IMR-90 (cell line): ENCODE measurements around the gene CATSPER4. TPM values are rescaled to one million over a fixed set of nuclear protein-coding genes. Genes with fewer than 3 reads are reported as not detected.

Experiments
- ATAC-seq: fragments of 200-7000 bp; cut with Tn5 transposase; 2 replicates; pipeline ENCODE4 v1.9.1; 2020; ENCODE audit warnings: low read depth, mild to moderate bottlenecking, moderate library complexity
- BruUV-seq: library from RNA; stranded (reverse); fragments of 400-500 nt; replicated peaks from 2 replicates; lab custom pipeline; 2021; lab: Mats Ljungman, UMichigan
- CTCF ChIA-PET: fragments of 300-600 bp; formaldehyde crosslinking; extraction: SDS; loops from one replicate; lab custom pipeline; 2021; ENCODE audit warnings: antibody characterized with exemption; lab: Yijun Ruan, JAX
- POLR2A ChIA-PET: fragments of 300-600 bp; sonication (Branson Sonifier 250); formaldehyde crosslinking; loops from one replicate; lab custom pipeline; 2022; ENCODE audit warnings: antibody characterized with exemption; ENCODE audit not compliant: unreplicated experiment; lab: Charles Lee
- DNase-seq: peaks from one replicate; pipeline ENCODE4 v3.0.0; 2013
- H2AFZ ChIP-seq: replicated peaks from 2 replicates; pipeline ENCODE3; 2013; ENCODE audit warnings: low read length, mild to moderate bottlenecking; ENCODE audit not compliant: poor library complexity
- H2AK5ac ChIP-seq: 2 replicates; pipeline ENCODE4 v1.6.1; 2013; ENCODE audit warnings: low read depth, low read length, inconsistent platforms
- H2AK9ac ChIP-seq: replicated peaks from 2 replicates; pipeline ENCODE3; 2013; ENCODE audit warnings: mild to moderate bottlenecking, low read depth, low read length, moderate library complexity; ENCODE audit not compliant: poor library complexity
- H2BK120ac ChIP-seq: 2 replicates; pipeline ENCODE4 v1.6.1; 2013; ENCODE audit warnings: low read depth, low read length, inconsistent platforms
- H2BK15ac ChIP-seq: 3 replicates; pipeline ENCODE4 v1.6.1; 2013; ENCODE audit warnings: low read depth, low read length, inconsistent platforms
- H2BK20ac ChIP-seq: 2 replicates; pipeline ENCODE4 v1.6.1; 2013; ENCODE audit warnings: low read depth, mild to moderate bottlenecking, inconsistent platforms, low read length, moderate library complexity
- H2BK5ac ChIP-seq: 2 replicates; pipeline ENCODE4 v1.6.1; 2013; ENCODE audit warnings: mild to moderate bottlenecking, low read depth, low read length, inconsistent platforms; ENCODE audit not compliant: poor library complexity, severe bottlenecking
- H3K14ac ChIP-seq: replicated peaks from 2 replicates; pipeline ENCODE4 v1.6.1; 2013; ENCODE audit warnings: low read depth, low read length, inconsistent platforms
- H3K18ac ChIP-seq: 2 replicates; pipeline ENCODE4 v1.6.1; 2013; ENCODE audit warnings: low read depth, low read length, control low read depth
- H3K23ac ChIP-seq: 2 replicates; pipeline ENCODE4 v1.6.1; 2013; ENCODE audit warnings: low read depth, low read length, inconsistent platforms
- H3K27ac ChIP-seq: 2 replicates; pipeline ENCODE4 v1.5.1; 2013; ENCODE audit warnings: mild to moderate bottlenecking, control low read depth, low read length; ENCODE audit not compliant: insufficient read depth
- H3K27me3 ChIP-seq: 2 replicates; pipeline ENCODE4 v1.6.1; 2013; ENCODE audit warnings: low read length; ENCODE audit not compliant: control insufficient read depth, insufficient read depth
- H3K36me3 ChIP-seq: 2 replicates; pipeline ENCODE4 v1.6.1; 2013; ENCODE audit warnings: low read length, mixed read lengths; ENCODE audit not compliant: control insufficient read depth, insufficient read depth
- H3K4ac ChIP-seq: 2 replicates; pipeline ENCODE4 v1.6.1; 2013; ENCODE audit warnings: low read depth, low read length, inconsistent platforms
- H3K4me1 ChIP-seq: 2 replicates; pipeline ENCODE4 v1.6.1; 2013; ENCODE audit warnings: low read length, mixed read lengths; ENCODE audit not compliant: control insufficient read depth, insufficient read depth
- H3K4me2 ChIP-seq: 2 replicates; pipeline ENCODE4 v1.6.1; 2013; ENCODE audit warnings: low read depth, mild to moderate bottlenecking, control low read depth, low read length, moderate library complexity
- H3K4me3 ChIP-seq: 2 replicates; pipeline ENCODE4 v1.5.1; 2013; ENCODE audit warnings: low read depth, mild to moderate bottlenecking, control low read depth, low read length, moderate library complexity; ENCODE audit not compliant: insufficient read depth
- H3K56ac ChIP-seq: 2 replicates; pipeline ENCODE4 v1.6.1; 2013; ENCODE audit warnings: low read length, inconsistent platforms; ENCODE audit not compliant: insufficient read depth; ENCODE audit errors: extremely low read depth
- H3K79me1 ChIP-seq, 2 experiments: 2 replicates each; pipeline ENCODE4 v1.6.1; 2013; ENCODE audit warnings: low read length in 2 of 2, inconsistent platforms in 1 of 2, low read depth in 1 of 2
- H3K9ac ChIP-seq: 2 replicates; pipeline ENCODE4 v1.6.1; 2013; ENCODE audit warnings: low read depth, low read length, control low read depth
- H3K9me1 ChIP-seq: 2 replicates; pipeline ENCODE4 v1.6.1; 2013; ENCODE audit warnings: low read length, inconsistent platforms; ENCODE audit not compliant: insufficient read depth
- H3K9me3 ChIP-seq: 2 replicates; pipeline ENCODE4 v1.6.1; 2013; ENCODE audit warnings: low read length; ENCODE audit not compliant: control insufficient read depth, insufficient read depth
- H4K20me1 ChIP-seq: 2 replicates; pipeline ENCODE4 v1.6.1; 2013; ENCODE audit warnings: low read length, inconsistent platforms; ENCODE audit not compliant: insufficient read depth
- H4K5ac ChIP-seq: 2 replicates; pipeline ENCODE4 v1.6.1; 2013; ENCODE audit warnings: mild to moderate bottlenecking, low read depth, low read length, control low read depth
- H4K8ac ChIP-seq, 2 experiments: 2 replicates each; pipeline ENCODE4 v1.6.1; 2013; ENCODE audit warnings: low read depth in 2 of 2, low read length in 2 of 2, control low read depth in 1 of 2, inconsistent platforms in 1 of 2
- H4K91ac ChIP-seq: 2 replicates; pipeline ENCODE4 v1.6.1; 2013; ENCODE audit warnings: low read depth, low read length, inconsistent platforms; ENCODE audit not compliant: insufficient read depth
- BHLHE40 ChIP-seq: fragments of 150-350 bp; IDR thresholded peaks from 2 replicates; pipeline ENCODE4 v1.6.1; 2016; ENCODE audit warnings: mild to moderate bottlenecking, low read depth, low read length
- CEBPB ChIP-seq: IDR thresholded peaks from 2 replicates; pipeline ENCODE4 v1.6.1; 2012; ENCODE audit warnings: low read depth, low read length, improper control_type of control experiment
- CTCF ChIP-seq: conservative IDR thresholded peaks from 2 replicates; pipeline ENCODE4 v1.5.1; 2012; ENCODE audit warnings: mild to moderate bottlenecking, low read depth, low read length, improper control_type of control experiment
- FOS ChIP-seq: fragments of 150-350 bp; IDR thresholded peaks from 2 replicates; pipeline ENCODE4 v1.6.1; 2016; ENCODE audit warnings: low read depth, low read length
- MAFK ChIP-seq: IDR thresholded peaks from 2 replicates; pipeline ENCODE4 v1.6.1; 2012; ENCODE audit warnings: low read depth, low read length, improper control_type of control experiment
- MAZ ChIP-seq: IDR thresholded peaks from 2 replicates; pipeline ENCODE4 v1.6.1; 2012; ENCODE audit warnings: low read depth, mild to moderate bottlenecking, low read length, improper control_type of control experiment, moderate library complexity, borderline replicate concordance
- MXI1 ChIP-seq: IDR thresholded peaks from 2 replicates; pipeline ENCODE4 v1.6.1; 2012; ENCODE audit warnings: low read depth, mild to moderate bottlenecking, low read length, moderate library complexity, borderline replicate concordance
- NFE2L2 ChIP-seq: fragments of 150-350 bp; IDR thresholded peaks from 2 replicates; pipeline ENCODE4 v1.6.1; 2016; ENCODE audit warnings: low read depth, mild to moderate bottlenecking, low read length
- POLR2A ChIP-seq: IDR thresholded peaks from 2 replicates; pipeline ENCODE4 v1.6.1; 2012; ENCODE audit warnings: mild to moderate bottlenecking, low read depth, low read length
- RFX5 ChIP-seq: IDR thresholded peaks from 2 replicates; pipeline ENCODE4 v1.8.0; 2012; ENCODE audit warnings: low read depth, mild to moderate bottlenecking, low read length, moderate library complexity
- SMC3 ChIP-seq: fragments of 150-350 bp; IDR thresholded peaks from 2 replicates; pipeline ENCODE4 v1.6.1; 2016; ENCODE audit warnings: low read depth, mild to moderate bottlenecking, antibody characterized with exemption, low read length, moderate library complexity
- USF2 ChIP-seq: fragments of 150-350 bp; IDR thresholded peaks from 2 replicates; pipeline ENCODE4 v1.6.1; 2017; ENCODE audit warnings: mild to moderate bottlenecking, antibody characterized with exemption, low read length, low read depth
- WGBS, 2 experiments: methylation state at CpG; one replicate each; pipeline versions ENCODE4 v1.1.5 to v1.1.7; 2013; ENCODE audit warnings: missing lambda C conversion rate in 2 of 2; ENCODE audit not compliant: insufficient read length in 1 of 2; ENCODE audit errors: extremely low coverage in 2 of 2; 5-methylcytosine and 5-hydroxymethylcytosine counted together
- dilution Hi-C: fragments of 300-500 bp; cut with HindIII; formaldehyde crosslinking; loops from one replicate; pipeline ENCODE4 v1.14.3; 2018; ENCODE audit warnings: low sequenced_read_pairs; ENCODE audit not compliant: unreplicated experiment
- in situ Hi-C: fragments of 300-500 bp; cut with MboI; formaldehyde crosslinking; loops from 3 replicates; pipeline ENCODE4 v1.14.3; 2019; ENCODE audit warnings: low sequenced_read_pairs, inconsistent platforms, mixed read lengths
- intact Hi-C: fragments of 100-400 bp; cut with micrococcal nuclease; formaldehyde crosslinking; loops from 2 replicates; pipeline ENCODE4 v1.10.0; 2022
- polyA plus RNA-seq, 3 experiments: library from polyadenylated mRNA; depleted of rRNA; stranded (reverse); fragments of >200 nt; gene quantifications; 2 replicates each; pipeline ENCODE4 v1.2.3, GENCODE V29; 2012; ENCODE audit warnings: low replicate concordance in 1 of 3
- total RNA-seq: library from RNA; depleted of rRNA; stranded (reverse); fragments of >200 nt; gene quantifications from 2 replicates; pipeline ENCODE4 v1.2.3, GENCODE V29; 2012
- TF ChIP-seq, protein P1 (sequence below): fragments of 150-350 bp; IDR thresholded peaks from 2 replicates; pipeline ENCODE4 v1.6.1; 2016; ENCODE audit warnings: low read depth, mild to moderate bottlenecking, low read length, moderate library complexity, borderline replicate concordance

The CATSPER4 gene
- total and polyA plus RNA-seq, 2 of the 4 experiments (the other 2 are of a cell fraction): not detected

DNA sequence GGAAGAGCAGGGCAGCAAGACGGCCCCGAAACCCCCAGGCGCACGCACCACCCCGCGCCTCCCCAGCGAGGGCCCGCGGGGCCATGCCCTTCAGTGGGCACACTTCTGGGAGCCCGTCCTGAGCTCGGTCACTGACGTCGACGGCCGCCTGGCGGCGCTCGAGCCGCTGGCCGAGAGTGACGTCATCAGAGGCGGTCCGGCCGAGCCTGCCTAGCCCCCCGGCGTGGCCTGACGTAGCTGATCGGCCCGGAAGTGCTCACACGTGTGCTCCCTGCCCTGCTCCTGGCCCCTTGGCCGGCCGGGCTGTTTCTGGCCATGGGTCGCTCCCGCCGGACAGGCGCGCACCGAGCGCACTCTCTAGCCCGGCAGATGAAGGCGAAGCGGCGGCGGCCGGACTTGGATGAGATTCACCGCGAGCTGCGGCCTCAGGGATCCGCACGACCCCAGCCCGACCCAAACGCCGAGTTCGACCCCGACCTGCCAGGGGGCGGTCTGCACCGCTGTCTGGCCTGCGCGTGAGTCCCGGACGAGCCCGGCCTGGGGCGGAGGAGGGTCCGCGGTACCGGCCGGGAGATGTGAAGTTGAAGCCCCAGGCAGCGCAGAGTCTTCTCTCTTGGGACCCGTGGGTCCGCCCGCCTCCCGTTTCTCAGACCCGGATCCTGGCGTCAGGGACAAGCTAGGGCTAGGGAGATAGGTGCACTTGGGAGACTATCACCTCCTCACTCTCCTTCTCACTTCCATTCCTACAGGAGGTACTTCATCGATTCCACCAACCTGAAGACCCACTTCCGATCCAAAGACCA is 20.5 kb upstream of the CATSPER4 start, which contains the start of gene ZNF593:
Gene ZNF593 (plus strand): TSS at position 240 of the 803 bp plus-strand sequence. CDS start 76 bp downstream, at position 316.
- Histone ChIP-seq H3K79me1 (peaks cover 4 to 19% of the 10 kb centered on the region in 2 experiments), H2BK15ac (no peak within 1 kb of the TSS), H3K9me3 (no peaks in the 10 kb centered on the region), H3K14ac (peak within 1 kb of the TSS; percentile 85), H2AK5ac (peak within 1 kb of the TSS; percentile 88), H3K4me1 (peaks cover 5% of the 10 kb centered on the region; the same call in 1 of the 2 replicates), H2BK20ac (no peak within 1 kb of the TSS), H4K20me1 (no peaks in the 10 kb centered on the region), H4K91ac (peak within 1 kb of the TSS; percentile 71), H3K18ac (no peak within 1 kb of the TSS; the same call in 1 of the 2 replicates), H3K56ac (peak within 1 kb of the TSS; percentile 38; the same call in 1 of the 2 replicates), H4K5ac (peak within 1 kb of the TSS; percentile 59), H4K8ac (peak within 1 kb of the TSS; percentile 67 to 91), H3K27me3 (no peaks in the 10 kb centered on the region; the same call in 1 of the 2 replicates), H3K9ac (peak within 1 kb of the TSS; percentile 89), H2BK5ac (peak within 1 kb of the TSS; percentile 10), H3K9me1 (peaks cover 6% of the 10 kb centered on the region; the same call in 1 of the 2 replicates), H2AFZ (peak within 1 kb of the TSS; percentile 97), H2BK120ac (no peak within 1 kb of the TSS), H2AK9ac (peak within 1 kb of the TSS; percentile 95), H3K4me3 (peak within 1 kb of the TSS; percentile 84), H3K4ac (peak within 1 kb of the TSS; percentile 78), H3K4me2 (peak within 1 kb of the TSS; percentile 91), H3K23ac (peak within 1 kb of the TSS; percentile 77), H3K36me3 (0 out of 2 replicates have a peak, but pooled peaks cover 2% of the 10 kb centered on the region), H3K27ac (peak within 1 kb of the TSS; percentile 66)
- WGBS, 2 experiments: 1% methylated on average over 51 of the region's 76 CpGs; no CpG with 5 or more reads in 1 of the 2 experiments
- ATAC-seq (peak; percentile 96), DNase-seq (peak; percentile 90)
- dilution Hi-C loops (no loop called here), in situ Hi-C loops (no loop called here), intact Hi-C loops (loop anchor here (1.0 to 5.0 kb wide), 3 partner anchors 62 to 221 kb away; partner anchors contain the start of gene CEP85)
- CTCF ChIA-PET: interaction anchor here (0.5 to 1.8 kb wide), 14 partner anchors 9 to 269 kb away, joined by 3 to 8 read pairs (median 3); partner anchors contain the start of gene CEP85
- POLR2A ChIA-PET: no interaction called here
- BruUV-seq: TSS peak; percentile 66
- TF ChIP-seq CEBPB (no peak), CTCF (peak; percentile 98), POLR2A (peak; percentile 77), MAZ (peak; percentile 91), RFX5 (0 out of 2 replicates have a peak, but pooled peaks have one; percentile 17), SMC3 (peak; percentile 67), USF2 (peak; percentile 65; the same call in 1 of the 2 replicates), BHLHE40 (peak; percentile 78), NFE2L2 (no peak), MXI1 (peak; percentile 98), FOS (peak; percentile 56), MAFK (no peak)
- TF ChIP-seq, protein P1, sequence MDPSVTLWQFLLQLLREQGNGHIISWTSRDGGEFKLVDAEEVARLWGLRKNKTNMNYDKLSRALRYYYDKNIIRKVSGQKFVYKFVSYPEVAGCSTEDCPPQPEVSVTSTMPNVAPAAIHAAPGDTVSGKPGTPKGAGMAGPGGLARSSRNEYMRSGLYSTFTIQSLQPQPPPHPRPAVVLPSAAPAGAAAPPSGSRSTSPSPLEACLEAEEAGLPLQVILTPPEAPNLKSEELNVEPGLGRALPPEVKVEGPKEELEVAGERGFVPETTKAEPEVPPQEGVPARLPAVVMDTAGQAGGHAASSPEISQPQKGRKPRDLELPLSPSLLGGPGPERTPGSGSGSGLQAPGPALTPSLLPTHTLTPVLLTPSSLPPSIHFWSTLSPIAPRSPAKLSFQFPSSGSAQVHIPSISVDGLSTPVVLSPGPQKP: 0 out of 2 replicates have a peak, but pooled peaks have one; percentile 17
